K562 (cell line): Measurements from ENCODE around the gene FAM171A2. TPM values are rescaled to one million over a fixed set of nuclear protein-coding genes. Genes with fewer than 3 reads are reported as not detected.

Experiments used
- ATAC-seq: fragments of 200-7000 bp; cut with Tn5 transposase; 3 replicates; pipeline ENCODE4 v1.9.1; 2020; ENCODE audit warnings: moderate library complexity
- BruUV-seq: library from RNA; stranded (reverse); fragments of 400-500 nt; replicated peaks from 2 replicates; lab custom pipeline; 2021; lab: Mats Ljungman, UMichigan
- CTCF ChIA-PET: fragments of 300-600 bp; formaldehyde crosslinking; extraction: SDS; loops from one replicate; lab custom pipeline; 2021; ENCODE audit warnings: low intra/inter-chr PET ratio; lab: Yijun Ruan, JAX
- POLR2A ChIA-PET: fragments of 300-600, 350-650 bp; sonication (Branson Sonifier 250); formaldehyde crosslinking; extraction: SDS; loops from one replicate; lab custom pipeline; 2021; ENCODE audit warnings: antibody characterized with exemption, inconsistent platforms; lab: Yijun Ruan, JAX
- DNase-seq, 4 experiments: peaks; one replicate each; pipeline versions ENCODE4 v3.0.0 to v3.0.0-alpha.2; 2011 to 2018; ENCODE audit warnings: low spot score in 3 of 4, mixed read lengths in 3 of 4; ENCODE audit errors: extremely low read depth in 1 of 4
- FAIRE-seq: peaks from 2 replicates; lab custom pipeline; 2011; peaks lifted over from hg19 to GRCh38; lab: Jason Lieb, UNC
- H2AFZ ChIP-seq: 2 replicates; pipeline ENCODE4 v1.6.0; 2011; ENCODE audit warnings: low read depth, low read length, control low read depth, inconsistent platforms
- H3K27ac ChIP-seq: fragments of 200-600 bp; 3 replicates; pipeline ENCODE4 v1.8.0; 2011; ENCODE audit warnings: low read depth, mild to moderate bottlenecking, control low read depth, inconsistent platforms, low read length, moderate library complexity, mixed read lengths; ENCODE audit errors: extremely low read depth
- H3K27me3 ChIP-seq, 2 experiments: fragments of 300-600 bp in 1 of 2; 2 replicates in 1 of 2; 3 replicates in 1 of 2; pipeline versions ENCODE4 v1.6.0 to v1.8.0; 2011; ENCODE audit warnings: inconsistent platforms in 2 of 2, low read length in 2 of 2, mild to moderate bottlenecking in 1 of 2, mixed read lengths in 1 of 2, moderate library complexity in 1 of 2; ENCODE audit not compliant: control insufficient read depth in 2 of 2, insufficient read depth in 2 of 2
- H3K36me3 ChIP-seq: fragments of 300-600 bp; 3 replicates; pipeline ENCODE4 v1.8.0; 2011; ENCODE audit warnings: mild to moderate bottlenecking, low read length, inconsistent platforms; ENCODE audit not compliant: control insufficient read depth, insufficient read depth
- H3K4me1 ChIP-seq, 2 experiments: fragments of 200-600 bp in 1 of 2; replicated peaks in 1 of 2; 2 replicates in 1 of 2; 3 replicates in 1 of 2; pipeline versions ENCODE4 v1.5.1 to v1.8.0; 2011; ENCODE audit warnings: inconsistent platforms in 2 of 2, low read length in 2 of 2, mild to moderate bottlenecking in 1 of 2, mixed read lengths in 1 of 2, moderate library complexity in 1 of 2; ENCODE audit not compliant: control insufficient read depth in 2 of 2, insufficient read depth in 2 of 2
- H3K4me2 ChIP-seq: 2 replicates; pipeline ENCODE4 v1.6.1; 2011; ENCODE audit warnings: low read length, control low read depth, inconsistent platforms, mixed read lengths; ENCODE audit not compliant: insufficient read depth
- H3K4me3 ChIP-seq: fragments of 200-600 bp; sonication (generic), shearing (Covaris generic); 2 replicates; pipeline ENCODE4 v1.5.1; 2016; ENCODE audit warnings: control low read depth, inconsistent platforms
- H3K79me2 ChIP-seq: fragments of 200-600 bp; 3 replicates; pipeline ENCODE4 v1.8.0; 2011; ENCODE audit warnings: low read length, inconsistent platforms; ENCODE audit not compliant: control insufficient read depth, insufficient read depth
- H3K9ac ChIP-seq, 2 experiments: 2 replicates each; pipeline versions ENCODE4 v1.6.0 to v1.6.1; 2011; ENCODE audit warnings: low read depth in 2 of 2, low read length in 2 of 2, control low read depth in 1 of 2, inconsistent platforms in 1 of 2, mild to moderate bottlenecking in 1 of 2, mixed read lengths in 1 of 2; ENCODE audit not compliant: insufficient read depth in 1 of 2
- H3K9me1 ChIP-seq: one replicate; pipeline ENCODE4 v1.6.0; 2011; ENCODE audit warnings: inconsistent platforms, mild to moderate bottlenecking, low read length, moderate library complexity; ENCODE audit not compliant: control insufficient read depth, insufficient read depth
- H3K9me3 ChIP-seq: replicated peaks from 2 replicates; pipeline ENCODE4 v1.5.1; 2011; ENCODE audit warnings: low read depth, low read length, inconsistent platforms; ENCODE audit not compliant: control insufficient read depth, insufficient read depth
- H4K20me1 ChIP-seq: replicated peaks from 2 replicates; pipeline ENCODE4 v1.6.1; 2011; ENCODE audit warnings: low read length, inconsistent platforms, mixed read lengths; ENCODE audit not compliant: control insufficient read depth, insufficient read depth
- HMG20B ChIP-seq: fragments of 250-450 bp; sonication (Bioruptor Pico); IDR thresholded peaks from 2 replicates; pipeline ENCODE4 v1.5.0; 2021; ENCODE audit warnings: mild to moderate bottlenecking
- SIN3A ChIP-seq, 2 experiments: fragments of 150-350 bp in 1 of 2; IDR thresholded peaks; 2 replicates each; pipeline ENCODE4 v1.6.1; 2011 to 2016; ENCODE audit warnings: borderline replicate concordance in 2 of 2, low read depth in 2 of 2, low read length in 2 of 2, mild to moderate bottlenecking in 2 of 2, moderate library complexity in 2 of 2; ENCODE audit not compliant: control insufficient read depth in 1 of 2
- ZBTB40 ChIP-seq, 2 experiments: fragments of 450-650 bp in 1 of 2; sonication (generic) in 1 of 2; formaldehyde crosslinking in 1 of 2; IDR thresholded peaks; 2 replicates each; pipeline versions ENCODE4 v1.7.1 to v1.9.0; 2016 to 2022; ENCODE audit warnings: inconsistent platforms in 1 of 2, mild to moderate bottlenecking in 1 of 2, missing genetic modification reagents in 1 of 2
- ZNF668 ChIP-seq: fragments of 250-450 bp; sonication (Bioruptor Pico); IDR thresholded peaks from 2 replicates; pipeline ENCODE4 v1.8.0; 2022; ENCODE audit warnings: mild to moderate bottlenecking, inconsistent platforms
- WGBS: fragments of 100-300 bp; shearing (Covaris generic); methylation state at CpG from one replicate; pipeline ENCODE4 v1.1.6; 2016; ENCODE audit warnings: low coverage, mixed read lengths; ENCODE audit not compliant: insufficient coverage; ENCODE audit errors: missing lambda C conversion rate; 5-methylcytosine and 5-hydroxymethylcytosine counted together
- in situ Hi-C: fragments of 300-500 bp; cut with MboI; formaldehyde crosslinking; loops from 4 replicates; pipeline ENCODE4 v1.15.0; 2018; ENCODE audit warnings: inconsistent platforms, mixed read lengths
- intact Hi-C: fragments of 100-400 bp; cut with micrococcal nuclease; formaldehyde crosslinking; loops from 2 replicates; pipeline ENCODE4 v1.14.2; 2022
- polyA plus RNA-seq, 8 experiments: library from polyadenylated mRNA; depleted of rRNA in 4 of 8; stranded (reverse) in 5 of 8; unstranded in 3 of 8; fragments of >200 nt; fragmentation: Nextera tagmentation in 2 of 8; fragmentation: Illumina TruSeq in 1 of 8; extraction: Ambion mirVana in 2 of 8; extraction: Trizol in 1 of 8; gene quantifications; 2 replicates each; pipeline versions ENCODE4 v1.2.1 to v1.2.3, GENCODE V29; 2011 to 2014; ENCODE audit warnings: inconsistent platforms in 1 of 8, missing spikeins in 1 of 8
- total RNA-seq, 7 experiments: library from RNA; depleted of rRNA in 6 of 7; stranded (reverse); fragments of >200 nt in 6 of 7; fragmentation: Illumina TruSeq in 2 of 7; extraction: Trizol in 2 of 7; gene quantifications; 2 replicates each; pipeline versions ENCODE4 v1.2.1 to v1.2.3, GENCODE V29; 2011 to 2021; ENCODE audit warnings: low replicate concordance in 1 of 7
- TF ChIP-seq, protein P1 (sequence below): IDR thresholded peaks from 2 replicates; pipeline ENCODE4 v1.6.1; 2012; ENCODE audit warnings: low read depth, low read length, improper control_type of control experiment, borderline replicate concordance
- TF ChIP-seq, protein P2 (sequence below): sonication (generic); formaldehyde crosslinking; IDR thresholded peaks from 2 replicates; pipeline ENCODE4 v1.8.0; 2022; ENCODE audit warnings: missing genetic modification reagents, mild to moderate bottlenecking, borderline replicate concordance

Gene FAM171A2
- total and polyA plus RNA-seq, 9 of the 15 experiments (the other 6 are each of a cell fraction or from before 2014, with no cell fraction given): 0.10 to 10.2 (median 2.0) TPM; not detected in 1

GRCh38 chr17:44324092-44324570 is 39.5 kb downstream of the FAM171A2 start:
- ChIA-PET CTCF (no interaction called here), POLR2A (interaction anchor here (0.9 to 2.1 kb wide), 6 partner anchors 8 to 575 kb away, joined by 3 to 6 read pairs (median 4); partner anchors contain the start of gene UBTF)
- Histone ChIP-seq H3K27ac (peak overlapping the region; percentile 83), H3K9ac (peak overlapping the region; percentile 85 to 100), H3K9me3 (no peaks in the 10 kb centered on the region), H3K9me1 (no peaks in the 10 kb centered on the region), H3K27me3 (no peaks in the 10 kb centered on the region), H3K4me1 (peaks cover 9 to 74% of the 10 kb centered on the region in 2 experiments; a peak in 4 of 5 replicates), H4K20me1 (no peaks in the 10 kb centered on the region; the same call in 1 of the 2 replicates), H3K4me2 (peak overlapping the region; percentile 92), H3K79me2 (peaks cover 30% of the 10 kb centered on the region), H2AFZ (peak overlapping the region; percentile 67; the same call in 1 of the 2 replicates), H3K4me3 (peak overlapping the region; percentile 85), H3K36me3 (peaks cover 40% of the 10 kb centered on the region; the same call in 2 of the 3 replicates)
- in situ Hi-C loops (no loop called here), intact Hi-C loops (loop anchor here (1.0 to 2.0 kb wide), 2 partner anchors 36 to 57 kb away; no protein-coding TSS in a partner anchor)
- no TSS peak for BruUV-seq
- ATAC-seq: peak; percentile 15
- DNase-seq: peak in 2 of 4 experiments; percentile 25 to 41
- WGBS: under 1% methylated on average over 34 of the region's 38 CpGs
- peak; percentile 54 for FAIRE-seq
- TF ChIP-seq ZBTB40 (IDR thresholded peaks at IDR 0.05) (no peak), ZBTB40 (CRISPR knock-in tag; IDR thresholded peaks at IDR 0.05) (0 out of 2 replicates have a peak, but pooled peaks have one; percentile 9), ZNF668 (CRISPR knock-in tag) (no peak), HMG20B (CRISPR knock-in tag) (no peak), SIN3A (IDR thresholded peaks at IDR 0.05; ENCODE audit: borderline replicate concordance in 2 of 2, control insufficient read depth in 1 of 2, low read depth in 2 of 2, low read length in 2 of 2) (peak in 1 of 2 experiments; percentile 44; a peak in 1 of 4 replicates)
- TF ChIP-seq, protein P1, sequence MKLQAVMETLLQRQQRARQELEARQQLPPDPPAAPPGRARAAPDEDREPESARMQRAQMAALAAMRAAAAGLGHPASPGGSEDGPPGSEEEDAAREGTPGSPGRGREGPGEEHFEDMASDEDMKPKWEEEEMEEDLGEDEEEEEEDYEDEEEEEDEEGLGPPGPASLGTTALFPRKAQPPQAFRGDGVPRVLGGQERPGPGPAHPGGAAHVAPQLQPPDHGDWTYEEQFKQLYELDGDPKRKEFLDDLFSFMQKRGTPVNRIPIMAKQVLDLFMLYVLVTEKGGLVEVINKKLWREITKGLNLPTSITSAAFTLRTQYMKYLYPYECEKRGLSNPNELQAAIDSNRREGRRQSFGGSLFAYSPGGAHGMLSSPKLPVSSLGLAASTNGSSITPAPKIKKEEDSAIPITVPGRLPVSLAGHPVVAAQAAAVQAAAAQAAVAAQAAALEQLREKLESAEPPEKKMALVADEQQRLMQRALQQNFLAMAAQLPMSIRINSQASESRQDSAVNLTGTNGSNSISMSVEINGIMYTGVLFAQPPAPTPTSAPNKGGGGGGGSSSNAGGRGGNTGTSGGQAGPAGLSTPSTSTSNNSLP: no peak
- TF ChIP-seq, protein P2, sequence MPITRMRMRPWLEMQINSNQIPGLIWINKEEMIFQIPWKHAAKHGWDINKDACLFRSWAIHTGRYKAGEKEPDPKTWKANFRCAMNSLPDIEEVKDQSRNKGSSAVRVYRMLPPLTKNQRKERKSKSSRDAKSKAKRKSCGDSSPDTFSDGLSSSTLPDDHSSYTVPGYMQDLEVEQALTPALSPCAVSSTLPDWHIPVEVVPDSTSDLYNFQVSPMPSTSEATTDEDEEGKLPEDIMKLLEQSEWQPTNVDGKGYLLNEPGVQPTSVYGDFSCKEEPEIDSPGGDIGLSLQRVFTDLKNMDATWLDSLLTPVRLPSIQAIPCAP (CRISPR knock-in tag): 0 out of 2 replicates have a peak, but pooled peaks have one; percentile 25
